Retina (tissue), 1 donor: ENCODE measurements around the gene PDE1C.

Experiments
- DNase-seq: peaks from one replicate; pipeline ENCODE4 v3.0.0-alpha.2; 2016

PDE1C gene

DNA sequence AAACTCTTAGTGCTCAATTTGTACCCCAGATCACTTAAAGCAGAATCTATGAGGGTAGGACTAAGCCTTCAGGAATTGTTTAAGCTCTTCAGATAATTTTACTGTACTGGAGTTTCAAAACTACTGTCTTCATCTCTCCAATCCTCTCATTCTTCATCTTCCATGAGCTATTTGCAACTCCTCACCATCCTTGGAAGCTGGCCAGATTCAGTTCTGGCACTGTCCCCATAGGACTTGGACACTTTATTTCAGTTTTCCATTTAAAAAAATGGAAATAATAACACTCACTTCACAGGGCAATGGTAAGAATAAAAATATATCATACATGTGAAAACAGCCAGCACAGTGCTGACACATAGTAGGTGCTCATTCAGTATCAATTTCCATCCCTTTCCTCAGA is 308.6 kb downstream of the PDE1C start:
- DNase-seq, result no peak

DNA sequence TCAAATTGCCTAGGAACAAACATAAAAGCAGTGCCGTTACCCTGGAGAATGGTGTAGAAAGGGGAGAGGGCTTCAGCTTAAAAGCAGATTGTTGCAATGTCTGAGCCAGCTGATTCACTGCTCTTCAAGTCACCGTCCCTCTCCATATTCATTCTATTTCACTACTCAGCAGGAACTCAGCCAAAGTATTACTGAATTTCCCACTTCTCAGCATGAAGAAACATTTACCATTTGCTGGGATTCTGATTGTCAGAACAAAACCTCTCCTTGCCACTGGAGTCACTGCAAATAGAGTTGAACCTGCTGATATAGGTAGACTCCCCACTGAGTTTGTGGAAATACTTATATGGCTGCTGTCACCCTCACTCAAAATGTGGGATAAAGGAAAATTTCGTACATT is 311.5 kb downstream of the PDE1C start:
- no peak for DNase-seq

DNA sequence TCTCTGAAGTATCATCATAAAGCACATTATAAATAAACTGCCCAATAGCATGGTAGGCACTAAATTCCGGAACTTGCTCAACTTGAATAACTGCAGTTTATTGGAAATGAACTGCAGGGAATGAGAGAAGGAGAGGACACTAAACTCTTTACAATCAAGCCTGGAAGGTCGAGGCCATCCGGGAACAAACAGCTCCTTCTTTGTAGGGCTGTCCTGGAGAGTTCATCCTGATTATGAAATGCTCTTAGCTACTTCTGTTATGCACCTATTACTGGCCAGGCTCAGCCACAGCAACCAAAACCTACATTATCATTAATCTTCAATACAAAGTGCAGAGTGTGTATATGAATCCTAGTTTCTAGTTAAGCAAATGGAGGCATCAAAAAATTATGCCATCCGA is 318.5 kb downstream of the PDE1C start:
- no peak for DNase-seq

DNA sequence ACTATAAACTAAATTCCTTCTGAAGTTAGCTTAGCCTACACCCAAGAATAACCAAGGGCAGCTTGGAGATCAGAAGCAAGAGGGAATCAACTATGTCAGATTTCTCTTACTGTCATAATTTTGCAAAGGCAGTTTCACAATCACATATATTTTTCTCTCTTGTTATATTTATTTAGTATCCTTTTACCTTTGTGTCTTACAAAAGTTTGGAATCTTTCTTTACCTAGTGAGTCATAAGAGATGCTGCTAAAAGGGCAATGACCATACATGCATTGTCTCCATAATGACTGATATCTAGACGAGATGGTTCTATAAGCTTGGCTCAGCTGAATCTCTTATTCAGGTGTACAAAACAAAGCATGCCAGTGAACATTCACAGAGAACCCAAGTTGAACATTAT is 322.1 kb downstream of the PDE1C start:
- DNase-seq, result no peak

DNA sequence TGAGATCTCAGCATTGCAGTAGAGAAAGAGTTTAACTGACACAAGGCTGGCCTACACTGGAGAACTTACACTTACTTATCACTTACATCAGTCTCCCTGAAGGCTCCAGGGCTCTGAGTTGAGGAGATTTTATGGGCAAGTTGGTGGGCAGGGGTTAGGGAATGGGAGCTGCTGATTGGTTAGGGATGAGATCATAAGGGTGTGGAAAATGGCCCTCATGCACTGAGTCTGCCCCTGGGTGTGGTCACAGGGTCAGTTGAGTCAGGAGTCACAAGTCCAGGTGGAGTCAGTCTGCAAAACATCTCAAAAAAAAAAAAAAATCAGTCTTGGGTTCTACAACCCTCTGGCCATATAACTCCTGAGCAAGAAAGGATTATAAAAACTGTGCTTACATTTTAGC is 322.7 kb downstream of the PDE1C start:
- no peak for DNase-seq

DNA sequence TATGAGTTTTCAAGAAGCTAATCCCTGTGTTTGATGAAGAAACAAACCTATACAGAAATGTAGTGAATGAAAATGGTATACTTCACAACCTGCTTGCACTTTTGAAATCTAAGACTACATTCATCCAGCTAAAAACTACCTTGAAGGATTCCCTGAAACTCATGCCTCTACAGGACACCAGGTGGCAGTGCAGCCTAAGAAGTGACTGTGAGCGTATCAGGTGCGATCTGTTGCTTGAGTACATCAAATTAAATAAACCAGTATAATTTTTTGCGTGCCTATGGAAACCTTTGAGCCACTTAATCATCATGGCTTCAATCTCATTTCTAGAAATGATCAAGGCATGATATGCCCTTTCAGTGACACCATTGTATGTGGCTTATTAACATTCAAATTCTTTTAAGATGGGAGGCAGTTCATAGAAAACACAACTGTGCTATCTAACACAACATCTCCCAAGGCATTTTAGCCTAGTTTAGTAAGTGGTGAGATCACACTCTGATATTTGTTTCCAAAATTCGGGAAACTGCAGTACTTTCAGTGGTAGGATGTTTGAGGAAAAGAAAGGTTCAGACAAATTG is 325.8 kb downstream of the PDE1C start:
- peak; percentile 64 for DNase-seq

DNA sequence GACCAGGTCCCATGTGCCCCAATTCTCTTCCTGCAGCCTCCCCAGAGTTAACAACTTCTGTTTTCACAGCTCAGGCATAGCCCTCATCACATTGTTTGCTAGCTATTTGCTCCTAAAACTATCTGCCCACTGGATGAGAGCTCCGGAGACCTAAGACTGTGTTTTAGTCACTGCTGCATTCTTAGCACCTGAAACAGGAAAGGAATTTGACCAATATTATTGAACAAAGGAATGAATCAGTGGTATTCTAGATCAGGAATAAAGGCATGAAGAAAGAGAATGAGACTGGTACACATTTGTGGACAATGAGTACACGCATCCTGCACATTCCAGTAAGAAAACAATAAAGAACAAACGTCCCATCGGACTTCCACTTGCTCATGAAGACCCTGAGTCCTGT is 328.4 kb downstream of the PDE1C start:
- DNase-seq, result no peak

DNA sequence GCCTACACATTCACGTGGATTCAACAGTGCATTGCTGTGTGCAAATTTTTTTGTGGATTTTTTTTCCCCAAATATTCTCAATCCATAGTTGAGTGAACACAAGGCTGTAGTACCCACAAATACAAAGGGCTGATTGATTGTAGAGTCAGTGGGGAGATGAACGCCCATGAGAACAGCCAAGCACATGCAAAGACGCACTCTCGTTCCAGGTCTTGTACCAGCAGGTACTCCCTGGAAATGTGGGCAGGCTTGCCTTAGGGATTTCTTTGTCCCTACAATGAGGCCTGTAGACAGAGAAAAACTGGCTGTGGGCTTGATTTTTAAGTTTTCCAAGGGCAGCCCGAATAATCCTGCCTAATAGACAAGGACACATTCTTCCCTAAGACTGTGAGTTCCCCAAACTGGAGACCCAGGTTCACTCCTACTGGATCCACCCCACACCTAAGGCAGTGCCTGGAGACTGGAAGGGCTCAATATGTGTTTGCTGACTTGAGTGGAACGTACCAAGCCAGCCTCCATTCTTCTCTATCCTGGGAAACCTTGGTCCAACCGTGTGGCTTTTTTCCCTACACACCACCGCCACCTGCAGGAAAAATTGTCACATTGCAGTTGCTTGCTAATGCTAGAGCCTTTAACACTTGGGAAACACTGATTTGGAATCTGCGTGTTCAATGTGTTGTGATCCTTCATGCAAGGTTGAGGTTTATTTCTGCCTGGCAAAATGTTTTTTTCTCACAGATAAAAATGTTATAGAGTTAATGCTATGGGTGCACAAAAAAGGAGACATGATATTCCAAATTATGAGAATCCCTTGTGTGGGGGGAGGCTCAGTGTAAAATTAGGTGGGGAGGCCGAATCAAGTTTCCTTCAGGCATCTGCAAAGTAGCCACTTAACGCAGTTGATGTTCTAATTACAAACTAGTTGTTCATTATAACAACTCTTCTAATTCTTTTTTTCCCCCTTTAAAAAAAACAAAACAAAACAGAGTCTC is 333.9 kb downstream of the PDE1C start:
- peak; percentile 77 for DNase-seq

DNA sequence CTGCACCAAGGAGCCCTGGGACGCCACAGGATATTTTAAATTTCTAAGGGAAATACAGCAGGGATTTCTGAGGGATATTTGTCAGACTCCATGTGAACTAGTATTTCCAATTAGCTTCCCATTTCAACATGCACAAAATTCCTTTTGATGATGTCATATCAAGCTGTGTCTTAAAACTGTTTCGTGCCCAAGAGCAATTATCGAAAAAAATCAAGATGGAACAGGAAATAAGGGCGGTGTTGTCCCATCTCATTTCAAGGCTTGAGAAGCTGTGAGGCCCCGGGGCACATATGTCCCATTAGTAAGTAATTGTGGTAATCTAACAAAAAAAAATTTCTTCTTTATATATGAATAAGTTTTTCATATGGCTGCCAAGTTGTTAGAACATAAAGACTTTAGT is 335.8 kb downstream of the PDE1C start:
- no peak for DNase-seq

DNA sequence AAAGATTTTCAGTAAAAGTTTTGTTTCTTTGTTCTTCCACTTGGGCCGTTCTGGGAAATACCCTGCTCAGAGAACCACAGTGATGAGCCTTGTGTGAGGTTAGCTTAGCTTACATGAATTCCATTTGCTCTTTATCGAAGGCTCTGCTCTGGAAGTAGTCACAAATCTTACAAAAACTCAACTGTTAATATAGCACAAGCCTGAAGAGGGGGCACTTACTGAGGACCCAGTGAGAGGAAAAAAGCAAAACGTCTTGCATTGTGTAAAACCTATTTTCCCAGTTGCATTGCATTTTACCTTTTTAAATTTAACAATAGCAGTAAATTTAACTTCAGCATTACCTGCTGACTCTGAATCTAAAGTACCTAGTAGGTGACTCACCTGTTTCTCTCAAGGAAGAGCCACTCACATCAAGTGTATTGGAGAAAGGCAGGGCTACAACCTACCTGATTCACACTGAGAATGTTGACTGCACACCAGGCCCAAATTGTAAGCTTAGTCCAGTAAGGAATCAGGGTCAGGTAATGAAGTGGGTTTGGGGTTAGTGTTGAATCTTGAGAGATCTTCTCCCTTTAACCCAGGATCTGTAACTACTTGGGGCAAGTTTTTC is 340.9 kb downstream of the PDE1C start:
- no peak for DNase-seq

DNA sequence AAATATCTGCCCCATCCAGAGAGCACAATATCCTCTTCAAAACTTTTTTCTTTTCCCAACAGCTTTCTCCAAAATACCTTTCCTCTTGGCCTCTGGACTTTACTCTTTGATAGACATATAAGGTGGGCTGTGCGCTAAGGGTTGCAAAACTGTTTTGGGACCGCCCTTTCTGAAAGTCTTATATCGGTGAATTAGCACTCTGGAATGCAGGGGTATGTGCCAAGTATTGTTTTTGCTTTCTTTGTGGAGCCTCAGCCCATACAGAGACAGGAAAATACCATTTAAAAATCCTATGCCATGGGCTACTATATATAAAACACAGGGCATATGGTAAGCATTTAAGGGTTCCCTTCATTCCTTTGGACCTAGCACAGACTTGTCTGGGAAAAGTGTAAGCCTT is 345.5 kb downstream of the PDE1C start:
- DNase-seq, result no peak

DNA sequence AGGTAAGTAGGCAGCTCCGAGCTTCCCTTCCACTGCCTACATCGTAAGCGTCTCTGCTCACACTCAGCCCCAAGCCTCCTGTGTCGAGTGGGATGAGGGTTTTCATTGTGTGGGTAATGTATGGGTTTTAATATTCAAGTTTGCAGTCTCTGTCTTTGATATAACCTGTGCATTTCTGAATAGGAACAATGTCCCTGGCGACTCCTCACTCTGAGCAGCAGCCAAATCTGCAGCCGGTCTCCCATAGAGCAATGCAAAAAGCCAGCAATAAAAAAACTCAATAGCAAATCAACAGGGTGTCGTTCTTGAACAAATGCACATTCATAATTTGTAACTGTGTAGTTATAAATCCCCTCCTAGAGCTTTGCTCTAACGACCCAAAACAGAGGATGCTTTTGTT is 349.8 kb downstream of the PDE1C start:
- DNase-seq, result no peak

DNA sequence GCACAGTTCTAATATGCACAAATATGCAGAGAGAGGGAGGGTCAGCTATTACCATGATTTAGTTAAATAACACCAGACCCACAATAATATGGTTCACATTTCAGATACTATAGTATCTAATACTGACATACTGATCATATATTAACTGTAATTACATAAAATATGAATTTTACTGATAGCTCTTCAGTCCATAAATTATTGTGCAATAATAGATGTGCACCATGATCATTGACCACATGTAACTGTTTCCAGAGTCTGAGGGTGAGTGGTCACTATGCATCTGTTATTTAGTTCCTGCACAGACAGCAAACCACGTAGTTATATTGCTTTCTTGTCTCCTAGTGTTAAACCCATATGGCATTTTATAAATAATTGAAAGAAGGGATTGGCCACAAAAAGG is 353.9 kb downstream of the PDE1C start:
- no peak for DNase-seq

DNA sequence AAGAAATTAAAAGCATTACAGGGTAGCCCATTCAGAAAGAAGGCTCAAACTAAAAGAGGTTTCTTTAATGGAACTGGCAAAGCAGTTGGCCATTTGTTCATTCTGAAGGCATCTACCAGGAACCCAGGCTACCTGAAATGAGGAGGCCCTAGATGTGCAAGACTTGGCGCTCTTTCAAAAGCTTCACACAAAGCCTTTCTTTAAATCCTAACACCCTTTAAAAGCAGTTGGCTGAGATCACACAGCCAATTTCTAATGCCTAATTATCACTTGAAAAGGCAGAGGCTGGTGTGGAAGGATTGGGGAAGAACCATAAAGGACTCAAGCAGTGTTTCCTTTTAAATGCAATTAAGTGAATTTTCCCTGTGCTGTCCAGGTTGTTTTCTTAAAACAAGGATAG is 360.0 kb downstream of the PDE1C start:
- no peak for DNase-seq

DNA sequence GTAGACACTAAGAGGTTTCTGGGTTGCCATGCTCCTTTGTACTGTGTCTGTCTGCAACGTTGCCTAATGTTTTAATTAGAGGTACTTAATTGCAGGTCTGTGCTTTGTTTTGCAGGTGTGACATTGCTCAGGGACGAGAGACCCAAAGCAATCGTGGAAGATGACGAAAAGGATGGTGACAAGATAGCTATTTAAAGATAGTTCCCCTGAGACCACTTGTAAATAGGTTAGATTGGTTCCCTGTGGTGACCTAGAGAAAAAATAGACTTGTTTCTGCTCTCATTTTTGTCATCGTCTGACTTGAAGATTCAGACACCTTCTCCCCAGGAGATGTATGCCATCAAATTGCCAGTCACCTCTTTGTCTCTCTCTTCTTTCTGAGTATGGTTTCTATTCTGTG is 363.1 kb downstream of the PDE1C start:
- DNase-seq, result no peak

DNA sequence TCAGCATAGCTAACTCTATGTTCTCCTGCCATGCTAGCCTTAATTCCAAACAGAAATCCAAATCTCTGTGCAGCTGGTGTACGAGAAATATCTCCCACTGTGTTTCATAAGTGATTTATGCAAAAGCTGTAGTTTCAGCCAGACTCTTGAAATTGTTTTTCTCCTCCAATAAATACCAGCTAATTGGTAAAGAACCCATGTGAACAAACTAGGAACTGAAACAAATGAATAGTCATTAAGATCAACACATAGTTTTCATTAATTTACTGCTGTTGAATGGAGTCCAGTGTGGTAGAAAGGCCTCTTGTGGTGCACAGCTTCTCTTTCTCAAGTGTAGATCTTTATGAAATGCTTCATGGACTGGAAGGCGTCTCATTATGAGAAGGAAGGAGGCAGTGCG is 364.8 kb downstream of the PDE1C start:
- DNase-seq, result no peak

DNA sequence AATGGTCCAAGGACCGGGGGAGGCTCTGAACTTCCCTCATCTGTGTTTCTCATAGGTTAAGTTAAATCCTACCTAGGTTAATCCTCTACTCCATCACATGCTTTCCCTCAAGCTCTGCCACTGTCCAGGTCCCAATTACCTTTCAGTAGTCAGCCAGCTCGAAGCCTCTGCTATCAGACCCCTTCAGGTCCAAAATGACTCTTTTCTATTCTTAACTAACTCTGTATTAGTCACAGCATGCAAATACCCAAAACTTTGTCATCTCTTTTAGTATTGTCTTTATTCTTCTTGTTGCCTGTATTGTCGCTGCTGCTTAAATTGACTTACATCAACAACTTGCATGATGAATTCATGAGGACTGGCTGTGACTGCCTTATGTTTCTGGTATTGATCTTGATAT is 367.9 kb downstream of the PDE1C start:
- DNase-seq, result no peak
